K562 (cell line): Measurements from ENCODE around the gene STK17A. TPM values are rescaled to one million over a fixed set of nuclear protein-coding genes. Genes with fewer than 3 reads are reported as not detected.

Experiments
- ATAC-seq: fragments of 200-7000 bp; cut with Tn5 transposase; 3 replicates; pipeline ENCODE4 v1.9.1; 2020; ENCODE audit warnings: moderate library complexity
- BruUV-seq: library from RNA; stranded (reverse); fragments of 400-500 nt; replicated peaks from 2 replicates; lab custom pipeline; 2021; lab: Mats Ljungman, UMichigan
- CTCF ChIA-PET: fragments of 300-600 bp; formaldehyde crosslinking; extraction: SDS; loops from one replicate; lab custom pipeline; 2021; ENCODE audit warnings: low intra/inter-chr PET ratio; lab: Yijun Ruan, JAX
- POLR2A ChIA-PET: fragments of 300-600, 350-650 bp; sonication (Branson Sonifier 250); formaldehyde crosslinking; extraction: SDS; loops from one replicate; lab custom pipeline; 2021; ENCODE audit warnings: antibody characterized with exemption, inconsistent platforms; lab: Yijun Ruan, JAX
- DNase-seq, 4 experiments: peaks; one replicate each; pipeline versions ENCODE4 v3.0.0 to v3.0.0-alpha.2; 2011 to 2018; ENCODE audit warnings: low spot score in 3 of 4, mixed read lengths in 3 of 4; ENCODE audit errors: extremely low read depth in 1 of 4
- FAIRE-seq: peaks from 2 replicates; lab custom pipeline; 2011; peaks lifted over from hg19 to GRCh38; lab: Jason Lieb, UNC
- H2AFZ ChIP-seq: 2 replicates; pipeline ENCODE4 v1.6.0; 2011; ENCODE audit warnings: low read depth, low read length, control low read depth, inconsistent platforms
- H3K27ac ChIP-seq: fragments of 200-600 bp; 3 replicates; pipeline ENCODE4 v1.8.0; 2011; ENCODE audit warnings: low read depth, mild to moderate bottlenecking, control low read depth, inconsistent platforms, low read length, moderate library complexity, mixed read lengths; ENCODE audit errors: extremely low read depth
- H3K27me3 ChIP-seq, 2 experiments: fragments of 300-600 bp in 1 of 2; 2 replicates in 1 of 2; 3 replicates in 1 of 2; pipeline versions ENCODE4 v1.6.0 to v1.8.0; 2011; ENCODE audit warnings: inconsistent platforms in 2 of 2, low read length in 2 of 2, mild to moderate bottlenecking in 1 of 2, mixed read lengths in 1 of 2, moderate library complexity in 1 of 2; ENCODE audit not compliant: control insufficient read depth in 2 of 2, insufficient read depth in 2 of 2
- H3K36me3 ChIP-seq: fragments of 300-600 bp; 3 replicates; pipeline ENCODE4 v1.8.0; 2011; ENCODE audit warnings: mild to moderate bottlenecking, low read length, inconsistent platforms; ENCODE audit not compliant: control insufficient read depth, insufficient read depth
- H3K4me1 ChIP-seq, 2 experiments: fragments of 200-600 bp in 1 of 2; replicated peaks in 1 of 2; 2 replicates in 1 of 2; 3 replicates in 1 of 2; pipeline versions ENCODE4 v1.5.1 to v1.8.0; 2011; ENCODE audit warnings: inconsistent platforms in 2 of 2, low read length in 2 of 2, mild to moderate bottlenecking in 1 of 2, mixed read lengths in 1 of 2, moderate library complexity in 1 of 2; ENCODE audit not compliant: control insufficient read depth in 2 of 2, insufficient read depth in 2 of 2
- H3K4me2 ChIP-seq: 2 replicates; pipeline ENCODE4 v1.6.1; 2011; ENCODE audit warnings: low read length, control low read depth, inconsistent platforms, mixed read lengths; ENCODE audit not compliant: insufficient read depth
- H3K4me3 ChIP-seq: fragments of 200-600 bp; sonication (generic), shearing (Covaris generic); 2 replicates; pipeline ENCODE4 v1.5.1; 2016; ENCODE audit warnings: control low read depth, inconsistent platforms
- H3K79me2 ChIP-seq: fragments of 200-600 bp; 3 replicates; pipeline ENCODE4 v1.8.0; 2011; ENCODE audit warnings: low read length, inconsistent platforms; ENCODE audit not compliant: control insufficient read depth, insufficient read depth
- H3K9ac ChIP-seq, 2 experiments: 2 replicates each; pipeline versions ENCODE4 v1.6.0 to v1.6.1; 2011; ENCODE audit warnings: low read depth in 2 of 2, low read length in 2 of 2, control low read depth in 1 of 2, inconsistent platforms in 1 of 2, mild to moderate bottlenecking in 1 of 2, mixed read lengths in 1 of 2; ENCODE audit not compliant: insufficient read depth in 1 of 2
- H3K9me1 ChIP-seq: one replicate; pipeline ENCODE4 v1.6.0; 2011; ENCODE audit warnings: inconsistent platforms, mild to moderate bottlenecking, low read length, moderate library complexity; ENCODE audit not compliant: control insufficient read depth, insufficient read depth
- H3K9me3 ChIP-seq: replicated peaks from 2 replicates; pipeline ENCODE4 v1.5.1; 2011; ENCODE audit warnings: low read depth, low read length, inconsistent platforms; ENCODE audit not compliant: control insufficient read depth, insufficient read depth
- H4K20me1 ChIP-seq: replicated peaks from 2 replicates; pipeline ENCODE4 v1.6.1; 2011; ENCODE audit warnings: low read length, inconsistent platforms, mixed read lengths; ENCODE audit not compliant: control insufficient read depth, insufficient read depth
- CBFB ChIP-seq: sonication (generic); formaldehyde crosslinking; IDR thresholded peaks from 2 replicates; pipeline ENCODE4 v1.4.0; 2020; ENCODE audit warnings: mild to moderate bottlenecking, missing genetic modification reagents
- CBX2 ChIP-seq: fragments of 200-600 bp; sonication (generic); IDR thresholded peaks from one replicate; pipeline ENCODE4 v1.6.1; 2012; ENCODE audit warnings: mild to moderate bottlenecking, low read length, inconsistent platforms; ENCODE audit not compliant: insufficient read depth, poor library complexity, severe bottlenecking
- SRSF1 ChIP-seq: fragments of 200-400 bp; formaldehyde crosslinking; IDR thresholded peaks from 2 replicates; pipeline ENCODE4 v1.6.1; 2017; ENCODE audit warnings: mild to moderate bottlenecking, low read depth, low read length, moderate library complexity
- TRIM25 ChIP-seq: fragments of 450-650 bp; IDR thresholded peaks from 2 replicates; pipeline ENCODE4 v1.7.0; 2016; ENCODE audit warnings: borderline replicate concordance
- in situ Hi-C: fragments of 300-500 bp; cut with MboI; formaldehyde crosslinking; loops from 4 replicates; pipeline ENCODE4 v1.15.0; 2018; ENCODE audit warnings: inconsistent platforms, mixed read lengths
- intact Hi-C: fragments of 100-400 bp; cut with micrococcal nuclease; formaldehyde crosslinking; loops from 2 replicates; pipeline ENCODE4 v1.14.2; 2022
- polyA plus RNA-seq, 8 experiments: library from polyadenylated mRNA; depleted of rRNA in 4 of 8; stranded (reverse) in 5 of 8; unstranded in 3 of 8; fragments of >200 nt; fragmentation: Nextera tagmentation in 2 of 8; fragmentation: Illumina TruSeq in 1 of 8; extraction: Ambion mirVana in 2 of 8; extraction: Trizol in 1 of 8; gene quantifications; 2 replicates each; pipeline versions ENCODE4 v1.2.1 to v1.2.3, GENCODE V29; 2011 to 2014; ENCODE audit warnings: inconsistent platforms in 1 of 8, missing spikeins in 1 of 8
- total RNA-seq, 7 experiments: library from RNA; depleted of rRNA in 6 of 7; stranded (reverse); fragments of >200 nt in 6 of 7; fragmentation: Illumina TruSeq in 2 of 7; extraction: Trizol in 2 of 7; gene quantifications; 2 replicates each; pipeline versions ENCODE4 v1.2.1 to v1.2.3, GENCODE V29; 2011 to 2021; ENCODE audit warnings: low replicate concordance in 1 of 7
- TF ChIP-seq, protein P1 (sequence below): fragments of 250-450 bp; sonication (Bioruptor Pico); IDR thresholded peaks from 2 replicates; pipeline ENCODE4 v1.4.0; 2020; ENCODE audit warnings: mild to moderate bottlenecking, moderate library complexity

Gene STK17A
- total and polyA plus RNA-seq, 9 of the 15 experiments (the other 6 are each of a cell fraction or from before 2014, with no cell fraction given), result 3.4 to 16.3 (median 13.2) TPM

- intact Hi-C loops, result loop anchor here (10.0 kb wide), 1 partner anchor 366 kb away; no protein-coding TSS in a partner anchor
- Histone ChIP-seq H3K27ac (no peak overlapping the region), H3K9me3 (no peaks in the 10 kb centered on the region), H3K79me2 (peaks cover 72% of the 10 kb centered on the region), H3K9me1 (no peaks in the 10 kb centered on the region), H3K27me3 (no peaks in the 10 kb centered on the region), H2AFZ (no peak overlapping the region), H3K4me3 (no peak overlapping the region), H3K36me3 (no peaks in the 10 kb centered on the region), H3K9ac (no peak overlapping the region), H3K4me1 (peaks cover 4 to 10% of the 10 kb centered on the region in 2 experiments; a peak in 3 of 5 replicates), H4K20me1 (0 out of 2 replicates have a peak, but pooled peaks cover 4% of the 10 kb centered on the region), H3K4me2 (no peak overlapping the region)
- POLR2A ChIA-PET, result no interaction called here
- TF ChIP-seq CBX2, result no peak
- no peak for TF ChIP-seq TRIM25
- TF ChIP-seq SRSF1, result no peak
- TF ChIP-seq, protein P1, sequence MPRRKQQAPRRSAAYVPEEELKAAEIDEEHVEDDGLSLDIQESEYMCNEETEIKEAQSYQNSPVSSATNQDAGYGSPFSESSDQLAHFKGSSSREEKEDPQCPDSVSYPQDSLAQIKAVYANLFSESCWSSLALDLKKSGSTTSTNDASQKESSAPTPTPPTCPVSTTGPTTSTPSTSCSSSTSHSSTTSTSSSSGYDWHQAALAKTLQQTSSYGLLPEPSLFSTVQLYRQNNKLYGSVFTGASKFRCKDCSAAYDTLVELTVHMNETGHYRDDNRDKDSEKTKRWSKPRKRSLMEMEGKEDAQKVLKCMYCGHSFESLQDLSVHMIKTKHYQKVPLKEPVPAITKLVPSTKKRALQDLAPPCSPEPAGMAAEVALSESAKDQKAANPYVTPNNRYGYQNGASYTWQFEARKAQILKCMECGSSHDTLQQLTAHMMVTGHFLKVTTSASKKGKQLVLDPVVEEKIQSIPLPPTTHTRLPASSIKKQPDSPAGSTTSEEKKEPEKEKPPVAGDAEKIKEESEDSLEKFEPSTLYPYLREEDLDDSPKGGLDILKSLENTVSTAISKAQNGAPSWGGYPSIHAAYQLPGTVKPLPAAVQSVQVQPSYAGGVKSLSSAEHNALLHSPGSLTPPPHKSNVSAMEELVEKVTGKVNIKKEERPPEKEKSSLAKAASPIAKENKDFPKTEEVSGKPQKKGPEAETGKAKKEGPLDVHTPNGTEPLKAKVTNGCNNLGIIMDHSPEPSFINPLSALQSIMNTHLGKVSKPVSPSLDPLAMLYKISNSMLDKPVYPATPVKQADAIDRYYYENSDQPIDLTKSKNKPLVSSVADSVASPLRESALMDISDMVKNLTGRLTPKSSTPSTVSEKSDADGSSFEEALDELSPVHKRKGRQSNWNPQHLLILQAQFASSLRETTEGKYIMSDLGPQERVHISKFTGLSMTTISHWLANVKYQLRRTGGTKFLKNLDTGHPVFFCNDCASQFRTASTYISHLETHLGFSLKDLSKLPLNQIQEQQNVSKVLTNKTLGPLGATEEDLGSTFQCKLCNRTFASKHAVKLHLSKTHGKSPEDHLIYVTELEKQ, result no peak
- TF ChIP-seq CBFB (CRISPR knock-in tag), result no peak
- no peak for ATAC-seq
- CTCF ChIA-PET, result no interaction called here
- FAIRE-seq, result no peak
- DNase-seq, result no peak
- no TSS peak for BruUV-seq
- in situ Hi-C loops, result loop anchor here (10.0 kb wide), 1 partner anchor 246 kb away; no protein-coding TSS in a partner anchor
These were observed 6.2 kb downstream of the STK17A start for GRCh38 chr7:43589133-43589478.
